ENCODE data around the gene OR51B2. TPM values are rescaled to one million over a fixed set of nuclear protein-coding genes. Genes with fewer than 3 reads are reported as not detected.
"Not testable (repeated sequence)": the region's sequence is repeated elsewhere in the genome, so short reads cannot be mapped to it uniquely, and the experiment has no call there.

OR51B2 gene
- total RNA-seq, 2 experiments from 2014 or later = not detected

DNA sequence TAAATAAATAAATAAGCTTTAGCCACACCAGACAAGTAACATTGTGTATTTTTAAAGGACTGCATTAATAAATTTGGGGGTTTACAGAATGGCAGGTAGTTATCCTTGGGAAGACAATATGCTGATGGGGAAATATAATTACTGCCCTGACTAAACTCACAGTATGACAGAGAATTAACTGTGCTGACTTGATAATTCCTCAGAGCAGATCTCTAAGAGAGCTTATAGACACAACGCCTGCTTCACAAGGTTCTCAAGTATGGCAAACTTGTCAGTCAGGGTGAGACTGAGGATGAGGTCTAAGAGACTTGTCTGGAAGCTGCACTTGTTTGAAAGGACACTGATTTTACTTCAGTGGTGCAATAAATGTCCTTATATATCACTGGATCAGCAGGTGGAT is 25.6 kb downstream of the OR51B2 start:
- TF ChIP-seq, protein P1, sequence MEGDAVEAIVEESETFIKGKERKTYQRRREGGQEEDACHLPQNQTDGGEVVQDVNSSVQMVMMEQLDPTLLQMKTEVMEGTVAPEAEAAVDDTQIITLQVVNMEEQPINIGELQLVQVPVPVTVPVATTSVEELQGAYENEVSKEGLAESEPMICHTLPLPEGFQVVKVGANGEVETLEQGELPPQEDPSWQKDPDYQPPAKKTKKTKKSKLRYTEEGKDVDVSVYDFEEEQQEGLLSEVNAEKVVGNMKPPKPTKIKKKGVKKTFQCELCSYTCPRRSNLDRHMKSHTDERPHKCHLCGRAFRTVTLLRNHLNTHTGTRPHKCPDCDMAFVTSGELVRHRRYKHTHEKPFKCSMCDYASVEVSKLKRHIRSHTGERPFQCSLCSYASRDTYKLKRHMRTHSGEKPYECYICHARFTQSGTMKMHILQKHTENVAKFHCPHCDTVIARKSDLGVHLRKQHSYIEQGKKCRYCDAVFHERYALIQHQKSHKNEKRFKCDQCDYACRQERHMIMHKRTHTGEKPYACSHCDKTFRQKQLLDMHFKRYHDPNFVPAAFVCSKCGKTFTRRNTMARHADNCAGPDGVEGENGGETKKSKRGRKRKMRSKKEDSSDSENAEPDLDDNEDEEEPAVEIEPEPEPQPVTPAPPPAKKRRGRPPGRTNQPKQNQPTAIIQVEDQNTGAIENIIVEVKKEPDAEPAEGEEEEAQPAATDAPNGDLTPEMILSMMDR (IDR thresholded peaks at IDR 0.05) = no peak
- POLR2A ChIA-PET = no interaction called here
- H3K9me3 Mint-ChIP-seq = no peaks in the 10 kb centered on the region
- no peaks in the 10 kb centered on the region for H3K27me3 Mint-ChIP-seq
- no peak overlapping the region for H3K4me3 Mint-ChIP-seq
- CTCF ChIA-PET = no interaction called here
- DNase-seq = no peak
- ATAC-seq = no peak
- H3K4me1 Mint-ChIP-seq (ENCODE audit: low read depth) = no peaks in the 10 kb centered on the region
- H3K36me3 Mint-ChIP-seq (ENCODE audit: low read depth) = no peaks in the 10 kb centered on the region
- H3K27ac Mint-ChIP-seq = no peak overlapping the region
- intact Hi-C loops (cut with micrococcal nuclease) = no loop called here

DNA sequence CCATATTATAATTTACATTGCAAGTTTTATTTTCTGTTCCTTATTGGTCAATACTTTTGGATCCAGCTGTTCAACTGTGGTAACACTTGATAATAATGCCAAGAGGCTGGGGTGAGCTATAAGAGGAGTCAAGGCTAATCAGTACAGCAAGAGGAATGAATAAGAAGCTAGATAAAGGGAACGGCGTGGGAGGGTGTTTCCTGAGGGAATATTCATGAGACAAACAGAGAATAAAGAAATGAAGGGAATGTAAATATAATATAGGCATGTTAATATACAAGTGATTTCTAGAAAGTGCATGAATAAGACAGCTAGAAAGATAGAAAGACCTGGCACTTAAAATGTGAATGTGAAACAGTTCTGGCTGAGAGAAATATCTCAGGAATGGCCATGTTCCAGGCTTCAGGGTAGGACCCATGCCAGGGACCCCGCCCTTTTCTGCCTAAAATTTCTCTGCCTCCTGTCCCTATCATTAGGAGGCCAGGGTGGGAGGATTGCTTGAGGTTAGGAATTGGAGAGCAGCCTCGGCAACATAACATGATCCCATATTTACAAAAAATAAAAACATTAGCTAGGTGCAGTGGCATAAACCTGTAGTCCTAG is 26.3 kb downstream of the OR51B2 start:
- DNase-seq (no peak), ATAC-seq (no peak)
- CTCF ChIA-PET = no interaction called here
- H3K4me1 Mint-ChIP-seq (ENCODE audit: low read depth) = no peaks in the 10 kb centered on the region
- TF ChIP-seq, protein P1 (IDR thresholded peaks at IDR 0.05) = no peak
- H3K36me3 Mint-ChIP-seq (ENCODE audit: low read depth) = no peaks in the 10 kb centered on the region
- H3K27me3 Mint-ChIP-seq = no peaks in the 10 kb centered on the region
- intact Hi-C loops (cut with micrococcal nuclease) = no loop called here
- H3K27ac Mint-ChIP-seq = no peak overlapping the region
- POLR2A ChIA-PET = no interaction called here
- H3K9me3 Mint-ChIP-seq = no peaks in the 10 kb centered on the region
- H3K4me3 Mint-ChIP-seq = no peak overlapping the region

DNA sequence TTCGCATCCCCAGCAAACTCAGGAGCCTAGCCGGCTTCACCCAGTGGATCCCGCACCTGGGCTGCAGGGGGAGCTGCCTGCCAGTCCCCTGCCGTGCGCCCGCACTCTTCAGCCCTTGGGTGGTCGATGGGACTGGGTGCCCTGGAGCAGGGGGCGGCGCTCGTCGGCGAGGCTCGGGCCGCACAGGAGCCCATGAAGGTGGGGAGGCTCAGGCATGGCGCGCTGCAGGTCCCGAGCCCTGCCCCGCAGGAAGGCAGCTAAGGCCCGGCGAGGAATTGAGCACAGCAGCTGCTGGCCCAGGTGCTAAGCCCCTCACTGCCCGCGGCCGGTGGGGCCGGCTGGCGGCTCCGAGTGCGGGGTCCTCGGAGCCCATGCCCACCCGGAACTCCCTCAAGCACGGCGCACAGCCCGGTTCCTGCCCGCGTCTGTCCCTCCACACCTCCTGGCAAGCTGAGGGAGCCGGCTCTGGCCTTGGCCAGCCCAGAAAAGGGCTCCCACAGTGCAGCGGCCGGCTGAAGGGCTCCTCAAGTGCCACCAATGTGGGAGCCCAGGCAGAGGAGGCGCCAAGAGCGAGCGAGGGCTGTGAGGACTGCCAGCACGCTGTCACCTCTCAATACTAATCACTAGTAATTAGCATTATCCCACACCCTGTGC is 29.6 kb downstream of the OR51B2 start:
- H3K4me3 Mint-ChIP-seq; CTCF ChIA-PET; H3K27me3 Mint-ChIP-seq; ATAC-seq; H3K36me3 Mint-ChIP-seq (ENCODE audit: low read depth); H3K4me1 Mint-ChIP-seq (ENCODE audit: low read depth); DNase-seq; H3K27ac Mint-ChIP-seq; H3K9me3 Mint-ChIP-seq; intact Hi-C loops (cut with micrococcal nuclease); POLR2A ChIA-PET: not testable (repeated sequence)

DNA sequence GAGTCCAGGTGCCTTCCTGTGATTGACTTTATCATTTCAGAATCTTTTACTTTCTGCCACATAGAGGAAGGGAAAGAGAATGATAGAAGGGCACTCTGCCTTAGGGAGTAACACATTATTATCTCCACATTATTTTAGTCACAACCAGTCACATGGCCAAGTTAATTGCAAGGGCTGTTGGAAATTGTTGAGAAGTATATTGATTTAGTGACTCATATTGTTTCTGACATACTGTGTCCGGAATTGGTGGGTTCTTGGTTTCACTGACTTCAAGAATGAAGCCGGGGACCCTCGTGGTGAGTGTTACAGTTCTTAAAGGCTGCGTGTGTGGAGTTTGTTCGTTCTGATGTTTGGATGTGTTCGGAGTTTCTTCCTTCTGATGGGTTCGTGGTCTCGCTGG is 31.1 kb downstream of the OR51B2 start:
- CTCF ChIA-PET = no interaction called here
- H3K4me3 Mint-ChIP-seq = no peak overlapping the region

DNA sequence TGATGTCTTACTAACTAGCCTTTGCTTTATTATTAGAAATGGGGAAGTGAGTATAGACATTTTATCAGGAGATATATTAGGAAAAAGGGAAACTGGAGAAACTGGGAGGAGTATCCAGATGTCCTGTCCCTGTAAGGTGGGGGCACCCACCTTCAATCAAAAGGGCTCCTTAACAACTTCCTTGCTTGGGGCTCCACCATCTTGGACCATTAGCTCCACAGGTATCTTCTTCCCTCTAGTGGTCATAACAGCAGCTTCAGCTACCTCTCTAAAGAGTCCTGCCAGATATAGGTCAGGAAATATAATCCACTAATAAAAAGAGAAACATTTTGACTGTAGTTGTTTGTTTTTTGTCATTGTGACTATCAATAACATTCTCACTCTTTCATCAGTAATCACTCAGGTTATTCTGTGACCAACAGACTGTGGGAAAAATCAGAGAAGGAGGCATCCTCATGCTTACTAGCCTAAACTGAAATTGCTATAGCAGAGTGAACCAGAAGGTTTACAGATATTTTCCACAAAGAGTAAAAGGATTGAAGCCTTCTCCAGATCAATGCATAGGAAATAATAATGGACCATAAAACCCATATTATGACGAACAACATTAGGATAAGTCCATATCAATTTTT is 32.8 kb downstream of the OR51B2 start:
- H3K36me3 Mint-ChIP-seq (ENCODE audit: low read depth) = no peaks in the 10 kb centered on the region
- H3K4me1 Mint-ChIP-seq (ENCODE audit: low read depth) = no peaks in the 10 kb centered on the region
- no peak overlapping the region for H3K4me3 Mint-ChIP-seq
- CTCF ChIA-PET = interaction anchor here (1.2 to 2.8 kb wide), 3 partner anchors 11 to 655 kb away, joined by 3 to 9 read pairs (median 3); partner anchors contain the start of gene OR51D1
- H3K9me3 Mint-ChIP-seq = no peaks in the 10 kb centered on the region
- H3K27me3 Mint-ChIP-seq = peaks cover 1% of the 10 kb centered on the region
- DNase-seq (no peak), ATAC-seq (peak; percentile 42)
- no peak overlapping the region for H3K27ac Mint-ChIP-seq
- TF ChIP-seq, protein P1 (IDR thresholded peaks at IDR 0.05) = peak; percentile 45
- intact Hi-C loops (cut with micrococcal nuclease) = no loop called here
- POLR2A ChIA-PET = no interaction called here

More for the DNA sequence above, 31.1 kb downstream of the OR51B2 start:
- DNase-seq (no peak), ATAC-seq (no peak)
- peaks cover 1% of the 10 kb centered on the region for H3K27me3 Mint-ChIP-seq
- POLR2A ChIA-PET = no interaction called here
- intact Hi-C loops (cut with micrococcal nuclease) = no loop called here
- H3K27ac Mint-ChIP-seq = no peak overlapping the region
- no peaks in the 10 kb centered on the region for H3K36me3 Mint-ChIP-seq (ENCODE audit: low read depth)
- H3K4me1 Mint-ChIP-seq (ENCODE audit: low read depth) = no peaks in the 10 kb centered on the region
- H3K9me3 Mint-ChIP-seq = no peaks in the 10 kb centered on the region
- TF ChIP-seq, protein P1 (IDR thresholded peaks at IDR 0.05) = no peak
